Osteocyte (in vitro differentiated cells): ENCODE measurements around the gene PLCB1. TPM values are rescaled to one million over a fixed set of nuclear protein-coding genes. Genes with fewer than 3 reads are reported as not detected.
"Not testable (repeated sequence)": the region's sequence is repeated elsewhere in the genome, so short reads cannot be mapped to it uniquely, and the experiment has no call there.

Source experiments
- DNase-seq: peaks from one replicate; pipeline ENCODE4 v3.0.0; 2021; ENCODE audit warnings: mixed read lengths; ENCODE audit not compliant: unreplicated experiment; ENCODE audit errors: extremely low spot score
- H3K27ac Mint-ChIP-seq: one replicate; pipeline ENCODE4 v1.8.0; 2021; ENCODE audit warnings: mild to moderate bottlenecking, mixed read lengths; ENCODE audit not compliant: unreplicated experiment
- H3K27me3 Mint-ChIP-seq: one replicate; pipeline ENCODE4 v1.8.0; 2021; ENCODE audit warnings: mixed read lengths; ENCODE audit not compliant: unreplicated experiment
- H3K36me3 Mint-ChIP-seq: one replicate; pipeline ENCODE4 v1.8.0; 2021; ENCODE audit warnings: mixed read lengths; ENCODE audit not compliant: unreplicated experiment
- H3K4me1 Mint-ChIP-seq: one replicate; pipeline ENCODE4 v1.8.0; 2021; ENCODE audit warnings: mixed read lengths; ENCODE audit not compliant: unreplicated experiment
- H3K4me3 Mint-ChIP-seq: one replicate; pipeline ENCODE4 v1.8.0; 2021; ENCODE audit warnings: mild to moderate bottlenecking, moderate library complexity, mixed read lengths; ENCODE audit not compliant: unreplicated experiment
- H3K9me3 Mint-ChIP-seq: one replicate; pipeline ENCODE4 v1.8.0; 2021; ENCODE audit warnings: mixed read lengths; ENCODE audit not compliant: unreplicated experiment
- total RNA-seq: library from RNA; stranded (reverse); gene quantifications from 2 replicates; pipeline ENCODE4 v1.2.1, GENCODE V29; 2021
- TF ChIP-seq, protein P1 (sequence below): fragments of 200-600 bp; sonication (generic); IDR thresholded peaks from 2 replicates; pipeline ENCODE4 v1.5.0; 2021; ENCODE audit warnings: antibody characterized with exemption, mild to moderate bottlenecking, moderate library complexity

The PLCB1 gene
- total RNA-seq, 1 donor from 2014 or later = 33.3 TPM

DNA sequence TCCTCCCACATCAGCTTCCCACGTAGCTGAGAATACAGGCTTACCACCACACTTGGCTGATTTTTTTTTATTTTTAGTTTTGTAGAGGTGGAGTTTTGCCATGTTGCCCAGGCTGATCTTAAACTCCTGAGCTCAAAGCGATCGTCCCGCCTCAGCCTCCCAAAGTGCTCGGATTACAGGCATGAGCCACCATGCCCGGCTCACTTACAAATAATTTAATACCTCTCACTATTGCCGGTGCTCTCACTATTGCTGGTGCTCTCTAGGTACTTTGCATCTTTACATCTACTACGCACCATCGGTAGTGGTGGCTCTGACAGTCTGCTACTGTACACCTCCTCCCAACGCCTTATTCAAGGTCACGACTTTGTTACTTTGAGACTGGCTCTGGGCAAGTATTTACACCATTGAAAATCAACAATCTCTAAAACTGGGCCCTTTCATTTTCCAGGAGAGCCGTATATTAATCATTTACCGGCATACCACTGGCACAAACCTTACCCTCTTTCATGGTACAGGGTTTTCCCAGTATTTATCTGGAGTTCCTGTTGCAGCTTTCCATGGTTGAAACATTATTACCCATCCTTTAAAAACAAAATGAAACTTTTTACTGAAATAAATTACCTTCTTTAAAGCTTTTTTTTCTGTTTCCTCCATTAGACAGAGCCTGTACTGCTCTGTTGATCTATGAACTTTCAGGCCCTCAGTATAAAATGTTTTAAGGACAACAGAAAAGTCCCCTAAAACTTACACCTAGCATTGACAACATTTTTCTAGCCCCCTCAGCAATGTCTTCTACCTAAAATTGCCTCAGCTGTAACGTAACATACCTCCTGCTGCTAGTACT, 677.3 kb downstream of the PLCB1 start:
- peaks cover 17% of the 10 kb centered on the region for H3K36me3 Mint-ChIP-seq
- TF ChIP-seq, protein P1, sequence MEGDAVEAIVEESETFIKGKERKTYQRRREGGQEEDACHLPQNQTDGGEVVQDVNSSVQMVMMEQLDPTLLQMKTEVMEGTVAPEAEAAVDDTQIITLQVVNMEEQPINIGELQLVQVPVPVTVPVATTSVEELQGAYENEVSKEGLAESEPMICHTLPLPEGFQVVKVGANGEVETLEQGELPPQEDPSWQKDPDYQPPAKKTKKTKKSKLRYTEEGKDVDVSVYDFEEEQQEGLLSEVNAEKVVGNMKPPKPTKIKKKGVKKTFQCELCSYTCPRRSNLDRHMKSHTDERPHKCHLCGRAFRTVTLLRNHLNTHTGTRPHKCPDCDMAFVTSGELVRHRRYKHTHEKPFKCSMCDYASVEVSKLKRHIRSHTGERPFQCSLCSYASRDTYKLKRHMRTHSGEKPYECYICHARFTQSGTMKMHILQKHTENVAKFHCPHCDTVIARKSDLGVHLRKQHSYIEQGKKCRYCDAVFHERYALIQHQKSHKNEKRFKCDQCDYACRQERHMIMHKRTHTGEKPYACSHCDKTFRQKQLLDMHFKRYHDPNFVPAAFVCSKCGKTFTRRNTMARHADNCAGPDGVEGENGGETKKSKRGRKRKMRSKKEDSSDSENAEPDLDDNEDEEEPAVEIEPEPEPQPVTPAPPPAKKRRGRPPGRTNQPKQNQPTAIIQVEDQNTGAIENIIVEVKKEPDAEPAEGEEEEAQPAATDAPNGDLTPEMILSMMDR = no peak
- no peak overlapping the region for H3K27ac Mint-ChIP-seq
- no peaks in the 10 kb centered on the region for H3K4me1 Mint-ChIP-seq
- DNase-seq = no peak
- peaks cover 3% of the 10 kb centered on the region for H3K9me3 Mint-ChIP-seq
- no peak overlapping the region for H3K4me3 Mint-ChIP-seq
- no peaks in the 10 kb centered on the region for H3K27me3 Mint-ChIP-seq

DNA sequence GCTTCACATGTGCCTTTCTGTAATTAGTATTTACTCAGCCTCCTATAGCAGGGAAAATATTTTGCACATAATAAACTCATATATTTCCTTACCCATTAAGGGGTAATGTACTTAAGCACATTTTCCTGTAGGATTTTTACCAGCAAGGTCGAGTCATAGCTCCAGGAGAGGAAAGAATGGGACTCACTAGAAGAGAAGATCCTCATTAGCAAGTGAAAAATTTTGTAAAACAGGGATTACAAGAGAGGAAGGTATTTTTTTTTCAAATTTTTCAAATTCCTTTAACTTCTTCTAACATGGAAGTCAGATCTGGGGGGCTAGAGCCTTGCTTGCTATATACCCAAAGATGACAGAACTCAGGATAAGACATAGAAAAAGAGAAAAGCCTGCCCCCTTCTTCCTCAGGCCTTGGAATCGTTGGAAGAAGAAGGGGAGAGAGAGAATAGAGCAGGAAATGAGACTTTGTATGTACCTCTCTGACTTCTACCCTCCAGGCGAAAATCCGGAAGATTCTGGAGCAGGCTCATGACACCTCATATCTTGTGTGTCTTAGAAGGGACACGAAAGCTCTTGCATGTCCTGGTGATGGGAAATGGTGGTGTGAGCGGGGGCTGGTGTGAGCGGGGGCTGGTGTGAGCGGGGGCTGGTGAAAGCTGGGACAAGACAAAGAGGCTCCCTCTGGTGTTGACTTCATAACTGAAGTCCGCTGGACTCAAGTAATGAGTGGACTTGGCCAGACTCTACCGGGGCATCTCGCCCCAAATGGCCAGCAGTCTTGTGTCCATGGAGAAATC, 679.9 kb downstream of the PLCB1 start:
- Mint-ChIP-seq H3K27ac (no peak overlapping the region), H3K9me3 (peaks cover 3% of the 10 kb centered on the region), H3K4me3 (no peak overlapping the region), H3K4me1 (no peaks in the 10 kb centered on the region), H3K36me3 (peaks cover 14% of the 10 kb centered on the region), H3K27me3 (no peaks in the 10 kb centered on the region)
- TF ChIP-seq, protein P1 = no peak
- DNase-seq = no peak

DNA sequence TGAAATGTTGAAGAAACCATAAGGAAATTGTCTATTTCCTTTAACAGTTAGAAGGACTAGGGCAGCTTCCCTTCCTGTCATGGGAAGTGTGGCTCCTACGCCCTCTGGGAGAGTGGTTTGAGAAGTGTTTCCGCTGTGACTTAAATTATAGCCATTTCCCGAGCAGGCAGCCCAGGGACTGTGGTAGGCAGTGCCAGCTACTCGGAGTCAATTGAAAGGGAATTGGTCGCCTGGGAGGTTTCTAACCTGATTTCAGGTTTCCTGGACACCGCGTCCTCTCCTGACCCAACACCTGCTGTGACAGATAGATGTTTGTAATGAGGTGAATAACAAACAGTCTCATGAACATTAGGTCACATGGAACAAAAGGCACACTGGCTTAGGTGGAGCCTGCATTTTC, 680.8 kb downstream of the PLCB1 start:
- TF ChIP-seq, protein P1 = no peak
- no peaks in the 10 kb centered on the region for H3K4me1 Mint-ChIP-seq
- peaks cover 3% of the 10 kb centered on the region for H3K9me3 Mint-ChIP-seq
- peaks cover 14% of the 10 kb centered on the region for H3K36me3 Mint-ChIP-seq
- H3K27ac Mint-ChIP-seq = no peak overlapping the region
- H3K4me3 Mint-ChIP-seq = no peak overlapping the region
- H3K27me3 Mint-ChIP-seq = no peaks in the 10 kb centered on the region
- no peak for DNase-seq

DNA sequence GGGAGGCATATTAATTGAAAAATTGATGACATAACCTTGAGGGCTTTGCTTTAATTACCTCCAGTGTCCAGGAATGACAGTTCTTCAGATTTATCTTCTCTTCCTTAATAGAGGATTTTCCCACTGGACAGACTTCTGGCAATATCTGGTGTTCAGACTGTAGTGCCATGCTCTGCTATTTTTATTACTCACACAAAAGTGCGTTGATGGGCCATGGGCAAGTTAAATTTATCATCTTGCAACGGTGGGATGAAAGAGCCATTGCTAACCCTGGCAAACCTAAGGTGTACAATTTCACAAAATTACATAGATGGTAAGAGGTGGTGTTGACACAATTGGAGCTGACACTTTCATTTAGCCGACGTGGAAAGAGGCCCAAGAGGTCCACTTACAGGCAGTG, 683.1 kb downstream of the PLCB1 start:
- Mint-ChIP-seq H3K27ac (no peak overlapping the region), H3K27me3 (no peaks in the 10 kb centered on the region), H3K9me3 (peaks cover 3% of the 10 kb centered on the region), H3K36me3 (peaks cover 6% of the 10 kb centered on the region), H3K4me3 (no peak overlapping the region), H3K4me1 (no peaks in the 10 kb centered on the region)
- TF ChIP-seq, protein P1 = no peak
- DNase-seq = no peak

DNA sequence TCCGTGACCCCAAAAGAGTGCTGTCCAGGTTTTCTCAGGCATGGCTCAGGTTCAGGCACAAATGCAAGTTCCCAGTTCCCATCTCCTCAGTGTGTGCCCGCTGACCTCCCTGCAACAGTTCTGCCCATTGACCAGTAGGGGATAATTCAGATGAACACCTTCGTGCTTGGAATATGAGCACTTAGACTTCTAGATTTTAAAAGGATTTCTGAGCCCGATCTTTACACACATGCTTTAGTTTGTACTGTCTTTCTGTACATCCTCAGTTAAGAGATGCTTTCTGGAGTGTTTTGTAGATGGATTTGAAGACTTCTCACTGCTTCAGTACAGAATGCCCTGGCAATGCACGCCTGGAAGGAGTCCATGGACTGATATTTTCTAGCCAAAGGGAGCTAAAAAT, 697.2 kb downstream of the PLCB1 start:
- TF ChIP-seq, protein P1 = no peak
- DNase-seq = no peak
- Mint-ChIP-seq H3K9me3 (peaks cover 9% of the 10 kb centered on the region), H3K4me3 (no peak overlapping the region), H3K4me1 (no peaks in the 10 kb centered on the region), H3K27ac (no peak overlapping the region), H3K36me3 (peaks cover 11% of the 10 kb centered on the region), H3K27me3 (no peaks in the 10 kb centered on the region)

DNA sequence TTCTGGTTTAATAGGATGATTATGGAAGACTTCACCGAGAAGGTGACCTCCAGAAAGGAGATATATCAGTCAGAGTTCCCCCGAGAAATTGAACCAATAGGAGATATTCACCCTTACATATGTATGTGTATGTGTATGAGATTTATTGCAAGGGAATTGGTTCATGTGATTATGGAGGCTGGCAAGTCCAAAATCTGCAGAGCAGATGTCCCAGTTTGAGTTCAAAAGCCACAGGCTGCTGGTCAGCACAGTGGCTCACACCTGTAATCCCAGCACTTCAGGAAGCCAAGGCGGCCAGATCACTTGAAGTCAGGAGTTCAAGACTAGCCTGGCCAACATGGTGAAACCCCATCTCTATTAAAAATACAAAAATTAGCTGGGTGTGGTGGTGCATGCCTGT, 702.2 kb downstream of the PLCB1 start:
- H3K27me3 Mint-ChIP-seq, H3K36me3 Mint-ChIP-seq, DNase-seq, H3K27ac Mint-ChIP-seq, H3K4me3 Mint-ChIP-seq, H3K4me1 Mint-ChIP-seq, H3K9me3 Mint-ChIP-seq: not testable (repeated sequence)
